ENCODE data around the gene NCOA7.
A peak's percentile ranks its signal among the peaks of the same experiment; 100 is the strongest.

NCOA7 gene

DNA sequence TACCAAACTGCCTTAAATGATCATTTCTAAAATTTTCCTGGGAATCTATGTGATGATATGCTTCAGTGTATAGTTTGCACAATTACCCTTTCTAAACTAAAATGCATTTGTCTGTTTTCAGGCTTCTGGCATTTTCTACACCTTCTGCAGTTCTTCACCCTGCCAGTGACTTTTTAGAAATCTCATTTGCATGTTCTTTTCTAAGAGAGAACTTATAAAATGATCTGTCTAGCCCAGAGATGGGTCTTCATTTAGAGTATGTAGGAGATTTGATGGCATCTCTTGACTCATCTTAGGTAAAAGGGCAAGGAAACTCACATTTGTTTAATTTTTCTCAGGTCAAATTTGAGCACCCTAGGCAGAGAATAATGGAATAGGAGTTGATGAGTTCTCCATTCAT lies 17.8 kb downstream of the NCOA7 start:
- DNase-seq (ENCODE audit: low read depth), result no peak
- Histone ChIP-seq H3K4me3 (ENCODE audit: low read length) (no peak overlapping the region), H3K27me3 (replicated peaks; ENCODE audit: control insufficient read depth, insufficient read depth, low read length) (no peaks in the 10 kb centered on the region), H3K9me3 (ENCODE audit: control insufficient read depth, low read length) (no peaks in the 10 kb centered on the region), H3K36me3 (ENCODE audit: control insufficient read depth, insufficient read depth, low read length, severe bottlenecking) (peaks cover 16% of the 10 kb centered on the region), H3K9ac (ENCODE audit: low read length) (no peak overlapping the region), H3K4me1 (ENCODE audit: control insufficient read depth, insufficient read depth, low read length) (peaks cover 23% of the 10 kb centered on the region)

DNA sequence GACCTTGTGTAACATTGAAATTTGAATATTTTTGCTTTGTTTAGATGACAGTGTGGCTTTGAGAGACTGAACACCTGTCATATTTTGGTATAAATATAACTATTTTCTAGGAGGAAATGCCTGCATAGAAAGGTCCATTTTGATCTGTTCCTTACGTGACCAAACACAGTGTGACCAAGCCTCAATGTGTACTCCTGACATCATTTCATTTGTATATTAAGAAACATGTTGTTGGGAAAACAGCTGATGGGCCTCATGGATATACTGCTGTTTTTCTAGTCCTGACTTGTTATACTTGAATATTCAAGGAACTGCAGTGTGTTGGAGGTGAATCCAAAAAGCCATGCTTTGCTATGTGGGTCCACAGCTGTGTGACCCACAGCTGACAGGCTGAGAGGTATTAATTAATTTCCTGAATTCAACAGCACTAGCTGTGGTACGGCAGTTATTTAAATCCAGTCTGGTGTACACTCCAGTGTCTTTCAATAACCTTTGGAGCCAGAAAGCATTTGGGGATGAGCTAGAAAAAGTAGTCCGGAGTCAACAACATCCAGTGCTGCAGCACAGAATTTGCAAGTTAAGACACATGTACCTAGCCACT lies 18.9 kb downstream of the NCOA7 start:
- peaks cover 34% of the 10 kb centered on the region for H3K4me1 ChIP-seq (ENCODE audit: control insufficient read depth, insufficient read depth, low read length)
- H3K27me3 ChIP-seq (replicated peaks; ENCODE audit: control insufficient read depth, insufficient read depth, low read length), result no peaks in the 10 kb centered on the region
- peaks cover 16% of the 10 kb centered on the region for H3K36me3 ChIP-seq (ENCODE audit: control insufficient read depth, insufficient read depth, low read length, severe bottlenecking)
- no peak overlapping the region for H3K9ac ChIP-seq (ENCODE audit: low read length)
- DNase-seq (ENCODE audit: low read depth), result no peak
- no peaks in the 10 kb centered on the region for H3K9me3 ChIP-seq (ENCODE audit: control insufficient read depth, low read length)
- no peak overlapping the region for H3K4me3 ChIP-seq (ENCODE audit: low read length)

DNA sequence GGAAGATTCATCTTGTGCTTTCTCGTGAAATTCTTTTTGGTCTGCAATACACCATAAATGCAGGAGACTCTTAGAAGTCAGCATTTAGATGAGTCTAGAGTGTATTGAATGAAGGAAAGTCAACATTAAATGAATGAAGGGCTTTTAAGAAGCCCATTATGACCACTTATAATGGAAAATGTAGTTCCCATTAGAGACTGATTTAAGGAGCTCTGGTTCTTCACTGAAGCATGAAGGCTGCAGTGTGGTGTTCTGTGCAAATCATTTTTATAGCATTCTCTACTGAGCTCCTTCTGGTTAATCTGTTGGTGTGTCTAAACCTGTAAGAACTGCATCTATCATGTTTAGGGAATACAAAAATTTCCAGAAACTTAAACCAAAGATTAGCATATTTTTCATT lies 19.7 kb downstream of the NCOA7 start:
- H3K36me3 ChIP-seq (ENCODE audit: control insufficient read depth, insufficient read depth, low read length, severe bottlenecking), result peaks cover 15% of the 10 kb centered on the region
- no peak overlapping the region for H3K4me3 ChIP-seq (ENCODE audit: low read length)
- H3K4me1 ChIP-seq (ENCODE audit: control insufficient read depth, insufficient read depth, low read length), result peaks cover 41% of the 10 kb centered on the region
- no peak for DNase-seq (ENCODE audit: low read depth)
- no peaks in the 10 kb centered on the region for H3K9me3 ChIP-seq (ENCODE audit: control insufficient read depth, low read length)
- H3K9ac ChIP-seq (ENCODE audit: low read length), result no peak overlapping the region
- H3K27me3 ChIP-seq (replicated peaks; ENCODE audit: control insufficient read depth, insufficient read depth, low read length), result no peaks in the 10 kb centered on the region

DNA sequence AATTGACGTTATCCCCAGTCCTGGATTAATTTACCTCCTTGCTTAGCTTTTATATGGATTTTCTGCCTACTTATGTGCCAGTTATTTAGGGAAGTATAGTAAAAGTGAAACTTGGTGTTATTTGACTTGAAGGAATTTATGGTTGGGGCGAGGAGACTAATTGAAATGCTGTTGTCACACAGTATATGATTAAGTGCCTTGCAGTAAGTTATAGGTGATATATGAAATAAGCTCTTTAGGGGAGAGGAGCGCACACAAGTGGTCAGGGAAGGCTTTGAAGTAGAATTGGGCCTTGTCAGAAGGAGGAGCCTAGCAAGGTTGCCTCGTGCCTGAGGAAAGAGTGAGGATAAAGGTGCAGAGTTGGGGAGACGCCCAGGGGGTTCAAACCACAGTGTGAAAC lies 20.5 kb downstream of the NCOA7 start:
- peaks cover 50% of the 10 kb centered on the region for H3K4me1 ChIP-seq (ENCODE audit: control insufficient read depth, insufficient read depth, low read length)
- H3K9ac ChIP-seq (ENCODE audit: low read length), result no peak overlapping the region
- H3K4me3 ChIP-seq (ENCODE audit: low read length), result no peak overlapping the region
- no peaks in the 10 kb centered on the region for H3K9me3 ChIP-seq (ENCODE audit: control insufficient read depth, low read length)
- no peak for DNase-seq (ENCODE audit: low read depth)
- no peaks in the 10 kb centered on the region for H3K27me3 ChIP-seq (replicated peaks; ENCODE audit: control insufficient read depth, insufficient read depth, low read length)
- H3K36me3 ChIP-seq (ENCODE audit: control insufficient read depth, insufficient read depth, low read length, severe bottlenecking), result peaks cover 19% of the 10 kb centered on the region

DNA sequence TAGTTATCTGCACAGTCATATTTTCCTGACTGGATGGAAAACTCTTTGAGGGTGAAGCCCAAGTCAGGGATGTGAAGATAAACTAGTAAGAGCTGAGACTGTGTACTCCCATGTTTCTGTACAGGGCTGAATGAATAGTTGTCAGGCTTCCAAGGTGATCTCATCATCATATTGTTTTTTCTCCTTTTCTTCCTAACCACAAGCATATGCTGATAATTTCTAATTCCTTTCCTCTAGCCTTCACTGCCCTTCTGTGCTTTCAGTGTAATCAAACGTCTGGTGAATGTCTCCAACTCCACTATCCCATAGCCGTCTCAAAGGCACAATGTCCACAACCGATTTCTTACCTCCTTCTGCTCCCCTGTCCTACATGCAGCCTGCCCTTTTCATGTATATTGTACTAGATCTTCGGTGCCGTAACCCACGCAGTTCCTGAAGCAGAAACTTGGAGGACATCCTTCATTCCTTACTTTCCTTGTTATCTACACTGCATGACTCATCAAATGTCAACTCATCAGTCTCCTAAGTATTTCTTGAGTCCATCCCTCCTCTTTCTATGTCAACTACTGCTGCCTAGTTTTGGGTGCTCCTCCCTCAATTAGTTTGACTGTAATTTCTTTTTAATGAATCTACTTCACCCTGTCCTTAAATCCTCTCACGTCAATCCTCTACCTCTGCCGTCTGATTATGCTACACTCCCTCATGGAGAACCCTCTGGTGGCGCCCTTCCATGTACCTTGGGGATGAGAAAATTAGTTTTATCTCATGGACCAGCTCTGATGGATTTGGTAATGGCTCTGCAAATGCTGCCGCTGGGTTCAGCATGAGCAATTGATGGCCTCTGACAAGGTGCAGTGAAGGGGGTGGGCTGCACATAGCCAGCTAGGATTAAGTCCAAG lies 21.9 kb downstream of the NCOA7 start:
- peak overlapping the region; percentile 72 for H3K4me3 ChIP-seq (ENCODE audit: low read length)
- H3K9me3 ChIP-seq (ENCODE audit: control insufficient read depth, low read length), result no peaks in the 10 kb centered on the region
- peak; percentile 90 for DNase-seq (ENCODE audit: low read depth)
- no peaks in the 10 kb centered on the region for H3K27me3 ChIP-seq (replicated peaks; ENCODE audit: control insufficient read depth, insufficient read depth, low read length)
- peaks cover 25% of the 10 kb centered on the region for H3K36me3 ChIP-seq (ENCODE audit: control insufficient read depth, insufficient read depth, low read length, severe bottlenecking)
- H3K4me1 ChIP-seq (ENCODE audit: control insufficient read depth, insufficient read depth, low read length), result peaks cover 63% of the 10 kb centered on the region
- H3K9ac ChIP-seq (ENCODE audit: low read length), result peak overlapping the region; percentile 54

DNA sequence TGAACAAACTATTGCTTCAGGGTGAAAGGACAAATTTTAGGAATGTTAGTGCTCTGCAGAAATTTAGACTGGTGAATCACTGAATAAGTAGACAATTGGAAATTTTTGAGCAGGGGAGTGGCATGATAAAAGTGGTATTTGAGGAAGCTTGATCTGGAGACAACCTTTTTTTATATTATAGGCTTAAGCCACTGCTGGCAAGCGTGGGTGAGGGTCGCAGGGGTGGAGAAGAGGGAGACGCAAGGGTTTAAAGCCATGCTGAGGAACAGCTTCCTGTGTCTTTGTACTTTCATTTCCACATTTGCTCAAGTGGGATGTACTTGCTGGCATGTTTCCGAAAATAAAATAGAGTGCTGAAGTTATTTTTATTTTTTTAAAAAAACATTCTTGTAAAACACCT lies 23.7 kb downstream of the NCOA7 start:
- H3K4me3 ChIP-seq (ENCODE audit: low read length), result peak overlapping the region; percentile 43
- peak overlapping the region; percentile 41 for H3K9ac ChIP-seq (ENCODE audit: low read length)
- H3K4me1 ChIP-seq (ENCODE audit: control insufficient read depth, insufficient read depth, low read length), result peaks cover 81% of the 10 kb centered on the region
- peaks cover 16% of the 10 kb centered on the region for H3K36me3 ChIP-seq (ENCODE audit: control insufficient read depth, insufficient read depth, low read length, severe bottlenecking)
- no peak for DNase-seq (ENCODE audit: low read depth)
- no peaks in the 10 kb centered on the region for H3K27me3 ChIP-seq (replicated peaks; ENCODE audit: control insufficient read depth, insufficient read depth, low read length)
- no peaks in the 10 kb centered on the region for H3K9me3 ChIP-seq (ENCODE audit: control insufficient read depth, low read length)

DNA sequence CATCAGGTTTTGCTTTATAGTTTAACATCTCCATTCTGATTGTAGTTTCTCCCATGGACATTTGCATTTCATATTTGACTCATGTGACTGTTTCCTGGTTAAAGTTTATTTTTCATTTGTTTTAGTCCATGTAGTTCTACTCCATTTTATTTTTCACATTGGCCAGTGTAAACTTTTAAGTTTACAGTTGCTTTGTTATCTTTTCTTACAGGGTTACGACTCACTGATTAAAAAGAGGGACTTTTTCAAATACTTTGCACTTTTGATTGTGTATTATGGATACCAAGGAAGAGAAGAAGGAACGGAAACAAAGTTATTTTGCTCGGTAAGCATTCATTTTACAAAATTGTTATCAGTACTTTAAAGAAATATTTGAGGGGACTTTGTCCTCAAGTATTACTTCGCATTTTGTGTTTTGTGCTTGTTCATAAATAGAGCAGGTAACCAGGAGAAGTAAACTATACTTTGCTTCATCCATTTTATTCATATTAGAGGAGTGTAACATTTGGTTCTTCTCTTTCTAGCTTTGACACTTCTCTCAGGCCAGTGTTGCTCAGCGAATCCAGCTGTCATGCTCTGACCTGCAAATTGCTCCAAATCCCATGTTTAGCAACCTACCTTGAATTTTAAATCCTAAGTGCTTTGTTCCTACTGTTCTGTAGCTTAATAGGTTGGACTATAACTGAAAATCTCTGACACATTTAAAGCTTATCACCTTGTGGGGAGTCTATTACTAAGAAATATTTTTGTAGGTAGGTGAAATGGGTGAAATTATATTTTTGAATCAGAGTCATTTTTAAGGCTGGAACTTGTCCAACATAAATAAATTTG lies 24.5 kb downstream of the NCOA7 start:
- no peak for DNase-seq (ENCODE audit: low read depth)
- peaks cover 85% of the 10 kb centered on the region for H3K4me1 ChIP-seq (ENCODE audit: control insufficient read depth, insufficient read depth, low read length)
- H3K27me3 ChIP-seq (replicated peaks; ENCODE audit: control insufficient read depth, insufficient read depth, low read length), result no peaks in the 10 kb centered on the region
- H3K4me3 ChIP-seq (ENCODE audit: low read length), result peak overlapping the region; percentile 43
- H3K9ac ChIP-seq (ENCODE audit: low read length), result peak overlapping the region; percentile 41
- peaks cover 21% of the 10 kb centered on the region for H3K36me3 ChIP-seq (ENCODE audit: control insufficient read depth, insufficient read depth, low read length, severe bottlenecking)
- H3K9me3 ChIP-seq (ENCODE audit: control insufficient read depth, low read length), result no peaks in the 10 kb centered on the region

DNA sequence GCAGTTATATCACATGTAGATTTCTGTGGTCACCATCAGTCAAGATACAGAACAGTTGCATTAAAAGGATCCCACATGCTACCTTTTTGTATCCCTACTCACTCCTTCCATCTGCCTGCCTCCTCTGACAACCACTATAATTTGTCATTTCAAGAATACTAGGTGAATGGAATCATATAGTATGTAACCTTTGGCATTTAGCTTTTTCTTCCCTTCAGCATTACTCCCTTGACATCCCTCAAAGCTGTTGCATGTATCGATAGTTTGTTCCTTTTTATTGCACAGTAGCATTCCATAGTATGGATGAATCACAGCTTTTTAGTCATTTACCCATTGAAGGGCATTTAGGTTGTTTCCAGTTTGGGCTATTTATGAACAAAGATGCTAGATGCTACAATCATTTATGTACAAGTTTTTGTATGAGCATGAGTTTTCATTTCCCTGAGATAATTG lies 26.1 kb downstream of the NCOA7 start:
- peak overlapping the region; percentile 6 for H3K9ac ChIP-seq (ENCODE audit: low read length)
- no peak for DNase-seq (ENCODE audit: low read depth)
- H3K4me1 ChIP-seq (ENCODE audit: control insufficient read depth, insufficient read depth, low read length), result peaks cover 86% of the 10 kb centered on the region
- no peaks in the 10 kb centered on the region for H3K27me3 ChIP-seq (replicated peaks; ENCODE audit: control insufficient read depth, insufficient read depth, low read length)
- H3K4me3 ChIP-seq (ENCODE audit: low read length), result peak overlapping the region; percentile 70
- no peaks in the 10 kb centered on the region for H3K9me3 ChIP-seq (ENCODE audit: control insufficient read depth, low read length)
- H3K36me3 ChIP-seq (ENCODE audit: control insufficient read depth, insufficient read depth, low read length, severe bottlenecking), result peaks cover 37% of the 10 kb centered on the region

DNA sequence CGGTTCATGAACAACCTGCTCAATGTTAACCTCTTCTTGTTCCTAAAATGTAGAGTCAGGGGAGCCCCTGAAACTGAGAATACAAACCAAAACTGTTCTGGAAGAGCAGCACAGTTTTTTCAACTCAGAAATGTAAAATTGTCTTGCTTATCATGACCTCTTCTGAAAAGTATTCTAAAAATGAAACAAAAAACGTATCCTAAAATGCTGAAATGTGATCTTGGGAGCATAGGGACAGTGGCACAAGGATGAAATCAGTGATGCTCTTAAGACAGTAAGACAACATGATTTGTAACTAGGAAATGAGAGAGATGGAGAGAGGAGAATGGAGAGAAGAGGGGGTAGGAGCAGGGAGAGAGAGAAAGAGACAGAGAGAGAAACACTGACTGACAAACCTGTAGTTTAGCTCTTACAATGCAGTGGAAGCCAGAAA lies 27.5 kb downstream of the NCOA7 start:
- Histone ChIP-seq H3K36me3 (ENCODE audit: control insufficient read depth, insufficient read depth, low read length, severe bottlenecking) (peaks cover 41% of the 10 kb centered on the region), H3K9ac (ENCODE audit: low read length) (peak overlapping the region; percentile 86), H3K4me3 (ENCODE audit: low read length) (peak overlapping the region; percentile 70), H3K9me3 (ENCODE audit: control insufficient read depth, low read length) (no peaks in the 10 kb centered on the region), H3K27me3 (replicated peaks; ENCODE audit: control insufficient read depth, insufficient read depth, low read length) (no peaks in the 10 kb centered on the region), H3K4me1 (ENCODE audit: control insufficient read depth, insufficient read depth, low read length) (peaks cover 76% of the 10 kb centered on the region)
- DNase-seq (ENCODE audit: low read depth), result peak; percentile 52

DNA sequence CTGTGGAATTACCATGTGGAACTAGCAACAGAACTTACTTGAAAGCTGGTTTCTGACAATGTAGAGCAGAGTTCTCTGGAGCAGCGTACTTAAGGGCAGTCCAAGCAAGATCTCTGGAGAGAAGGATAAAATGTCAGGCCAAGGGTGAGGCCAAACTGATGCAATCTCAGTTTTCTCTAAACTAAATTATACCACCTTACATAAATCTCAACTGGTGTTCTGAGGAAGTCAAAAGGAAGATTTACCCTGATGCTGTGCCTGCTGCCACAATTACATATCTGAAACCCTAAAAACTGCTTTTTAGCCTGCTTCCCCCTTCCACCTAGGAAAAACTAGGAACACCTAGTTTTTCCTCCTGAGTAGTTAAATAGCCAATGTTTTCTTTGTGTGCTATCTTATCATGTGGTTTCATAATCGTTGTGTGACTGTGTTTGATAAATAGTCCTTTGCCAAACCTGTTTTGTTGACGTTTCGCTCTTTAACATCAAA lies 28.1 kb downstream of the NCOA7 start:
- Histone ChIP-seq H3K9ac (ENCODE audit: low read length) (peak overlapping the region; percentile 86), H3K36me3 (ENCODE audit: control insufficient read depth, insufficient read depth, low read length, severe bottlenecking) (peaks cover 41% of the 10 kb centered on the region), H3K27me3 (replicated peaks; ENCODE audit: control insufficient read depth, insufficient read depth, low read length) (no peaks in the 10 kb centered on the region), H3K9me3 (ENCODE audit: control insufficient read depth, low read length) (no peaks in the 10 kb centered on the region), H3K4me3 (ENCODE audit: low read length) (peak overlapping the region; percentile 70), H3K4me1 (ENCODE audit: control insufficient read depth, insufficient read depth, low read length) (peaks cover 72% of the 10 kb centered on the region)
- peak; percentile 43 for DNase-seq (ENCODE audit: low read depth)

All from adipocyte (in vitro differentiated cells).